NT2/D1 (cell line): ENCODE measurements around the gene NAALADL2.

Experiments used
- YY1 ChIP-seq: IDR thresholded peaks from 2 replicates; pipeline ENCODE4 v1.6.1; 2011; ENCODE audit not compliant: insufficient read length, insufficient read depth
- ZNF274 ChIP-seq: IDR thresholded peaks from 2 replicates; pipeline ENCODE4 v1.6.1; 2011; ENCODE audit warnings: mild to moderate bottlenecking, low read depth, low read length

DNA sequence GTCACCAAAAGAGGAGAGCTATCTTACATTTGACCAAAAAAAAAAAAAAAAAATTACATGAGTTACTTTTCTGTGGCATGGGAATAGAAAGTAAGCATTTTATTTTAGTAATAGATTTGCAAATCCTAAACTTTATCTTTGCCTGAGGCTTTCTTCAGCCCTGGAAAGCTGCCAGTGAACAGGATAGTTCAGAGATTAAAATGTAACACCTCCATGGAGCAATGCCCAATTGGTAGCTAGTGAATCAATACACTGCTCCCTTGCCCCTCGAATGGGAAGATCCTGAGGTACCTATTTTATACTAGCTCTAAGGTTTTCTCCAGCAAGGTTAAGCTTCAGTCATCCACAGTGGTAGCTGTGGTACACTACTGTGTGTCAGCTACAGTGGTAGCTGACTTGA, 867.1 kb downstream of the NAALADL2 start:
- TF ChIP-seq ZNF274 (no peak), YY1 (no peak)
